HG03558 (cell line): ENCODE measurements around the gene PPBP.

Experiments
- ATAC-seq: cut with Tn5 transposase; IDR thresholded peaks from one replicate; pipeline ENCODE4 v1.9.1; 2021; ENCODE audit warnings: moderate number of reproducible peaks; ENCODE audit not compliant: unreplicated experiment; ENCODE audit errors: extremely low read depth

Gene PPBP

DNA sequence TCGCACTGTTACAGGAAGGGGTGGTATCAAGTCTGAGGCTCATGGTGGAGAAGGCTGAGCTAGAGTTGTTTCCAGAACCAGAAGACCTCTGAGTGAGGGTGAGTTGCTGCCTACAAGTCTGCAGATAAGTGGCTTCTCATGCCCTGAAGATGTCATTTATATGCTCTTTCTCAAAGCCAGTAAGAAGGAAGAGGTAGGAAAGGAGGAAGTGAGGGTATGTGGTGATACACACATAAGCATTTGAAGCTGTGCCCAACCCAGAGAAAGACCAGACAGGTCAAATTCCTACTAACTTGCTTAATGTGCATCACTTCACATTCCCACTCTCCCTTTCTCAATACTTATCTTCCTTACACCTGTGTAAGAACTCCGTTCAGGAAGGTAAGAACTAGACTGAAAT is at the start of gene PPBP:
PPBP (minus strand) TSS at position 130 of the 400 bp plus-strand sequence; CDS start at position 43, 87 bp downstream.
- ATAC-seq, result no peak

- ATAC-seq, result no peak
Measured at GRCh38 chr4:74037076-74037955, 49.3 kb upstream of the PPBP start.

- ATAC-seq, result no peak
Measured at GRCh38 chr4:74033739-74034138, 45.7 kb upstream of the PPBP start.

GRCh38 chr4:74032064-74032463 is 44.1 kb upstream of the PPBP start:
- ATAC-seq, result no peak

DNA sequence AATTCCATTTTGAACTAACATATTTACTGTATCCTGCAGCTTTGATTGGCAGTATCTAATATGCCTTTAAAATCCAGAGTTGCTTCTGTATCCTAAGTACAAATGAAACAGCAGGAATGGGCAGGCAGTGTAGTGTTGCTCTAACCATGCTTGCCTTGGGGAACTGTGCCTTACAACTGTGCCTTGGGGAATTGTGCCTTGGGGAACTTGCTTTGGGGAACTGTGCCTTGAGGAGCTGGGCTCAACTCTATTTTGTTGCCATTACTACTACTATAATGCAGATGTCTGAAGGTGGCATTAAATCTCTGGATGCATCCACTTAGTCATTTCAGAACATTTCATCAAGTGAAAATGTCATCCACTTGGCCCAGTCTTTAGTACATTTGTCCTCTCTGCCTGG is 43.6 kb upstream of the PPBP start:
- no peak for ATAC-seq

- ATAC-seq, result no peak
Measured at GRCh38 chr4:74030285-74030684, 42.3 kb upstream of the PPBP start.

GRCh38 chr4:74028504-74028903 is 40.5 kb upstream of the PPBP start:
- ATAC-seq, result no peak

- ATAC-seq, result no peak
Measured at GRCh38 chr4:74023709-74024108, 35.7 kb upstream of the PPBP start.

GRCh38 chr4:74021601-74022000 is 33.6 kb upstream of the PPBP start:
- ATAC-seq, result no peak

DNA sequence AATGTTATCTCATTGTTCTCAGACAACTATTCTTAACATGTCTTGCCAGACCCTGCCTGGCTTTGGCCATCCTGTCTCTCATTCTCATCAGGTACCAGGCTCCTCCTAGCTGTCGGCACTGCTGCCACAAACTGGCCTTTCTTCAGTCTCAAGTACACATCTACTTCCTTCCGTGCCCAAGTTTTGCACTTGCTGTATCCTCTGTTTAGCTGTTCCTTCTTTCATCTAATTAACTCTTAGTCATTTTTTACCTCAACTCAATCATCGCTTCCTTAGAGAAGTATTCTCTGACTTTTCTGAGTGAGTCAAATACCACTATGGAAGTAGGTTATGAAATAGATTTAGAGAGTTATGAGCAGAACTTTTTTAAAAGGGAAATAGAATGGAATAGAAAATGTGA is 30.8 kb upstream of the PPBP start:
- no peak for ATAC-seq

DNA sequence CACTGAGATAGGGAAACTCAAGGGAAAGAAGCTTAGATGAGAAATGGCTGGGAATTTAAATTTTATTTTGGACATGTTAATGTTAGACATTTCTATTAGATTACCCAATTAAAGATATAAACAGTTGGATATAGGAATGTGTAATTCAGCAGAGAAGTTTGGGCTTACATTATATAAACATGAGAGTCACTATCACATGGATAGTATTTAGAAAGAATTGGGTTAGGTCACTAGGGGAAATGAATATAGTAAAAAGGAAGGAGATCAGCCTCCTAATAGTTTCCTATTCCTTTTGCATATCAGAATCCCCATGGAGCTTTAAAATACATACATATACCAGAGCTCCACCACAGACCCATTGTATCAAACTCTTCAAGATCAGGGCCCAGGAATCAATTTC is 30.1 kb upstream of the PPBP start:
- ATAC-seq, result no peak

GRCh38 chr4:74016068-74016467 is 28.1 kb upstream of the PPBP start:
- no peak for ATAC-seq

DNA sequence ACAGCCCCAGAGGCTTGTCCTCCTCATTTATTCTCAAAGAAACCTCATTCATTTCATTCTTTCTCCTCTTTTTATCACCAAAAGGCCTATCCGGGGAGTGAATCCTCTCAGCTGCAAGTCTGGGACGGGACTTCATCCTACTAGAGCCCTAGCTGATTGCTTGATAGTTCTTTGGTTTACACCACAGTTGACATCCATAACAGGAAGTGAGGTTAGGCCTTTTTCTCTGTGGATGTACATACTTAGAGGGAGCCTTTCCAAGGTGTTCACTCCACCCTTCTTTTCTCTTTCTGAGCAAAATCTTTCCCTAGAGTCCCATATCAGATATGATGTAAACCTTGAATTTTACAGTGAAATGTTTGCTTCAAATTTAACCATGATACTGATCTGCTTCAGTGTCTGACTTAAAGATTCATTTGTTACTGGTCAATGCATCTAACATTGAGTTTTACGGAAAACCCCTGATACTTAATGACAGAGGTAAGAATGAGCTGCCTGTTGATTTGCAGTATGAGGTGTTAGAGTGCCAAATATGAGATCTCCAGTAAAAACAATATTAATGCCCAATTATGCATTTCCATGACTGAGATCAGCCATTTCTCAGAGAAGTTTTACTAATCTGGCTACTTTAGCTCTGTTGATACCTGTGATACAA is 27.3 kb upstream of the PPBP start:
- ATAC-seq, result no peak

DNA sequence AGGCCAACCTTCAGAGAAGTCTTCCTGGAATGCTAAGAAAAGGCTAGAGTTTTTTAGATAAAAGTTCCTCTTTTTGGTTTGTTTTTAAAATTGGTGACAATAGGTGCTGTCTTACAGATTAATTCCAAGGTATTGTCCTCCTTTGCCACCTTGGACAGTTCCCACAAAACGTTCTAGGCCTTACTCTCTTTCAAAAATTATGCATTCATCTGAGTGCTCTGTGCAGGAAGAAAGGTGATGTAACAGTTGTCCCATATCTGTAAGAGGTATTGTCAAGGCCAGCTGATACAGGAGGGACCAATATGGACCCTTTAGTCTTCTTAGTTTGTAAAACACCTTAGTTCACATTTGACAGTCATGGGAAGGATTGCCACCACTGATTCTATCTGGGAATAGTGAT is 26.3 kb upstream of the PPBP start:
- ATAC-seq, result no peak

DNA sequence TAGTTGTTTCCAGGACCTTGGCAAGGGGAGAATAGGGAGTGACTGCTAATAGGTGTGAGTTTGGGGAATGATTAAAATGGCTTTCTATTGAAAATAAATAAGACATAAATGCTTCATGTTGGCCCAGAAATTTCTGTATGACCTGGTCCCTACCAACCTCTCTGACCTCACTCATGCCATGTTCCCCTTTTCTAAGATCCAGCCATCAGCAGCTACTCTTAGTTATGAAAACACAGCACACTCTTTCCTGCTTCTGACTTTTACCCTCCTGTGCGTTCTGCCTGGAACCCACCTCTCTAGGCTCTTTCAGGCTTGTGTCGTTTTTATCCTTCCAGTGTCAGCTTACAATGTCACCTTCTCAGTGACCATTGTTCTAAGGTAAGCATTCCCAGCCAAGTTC is 25.3 kb upstream of the PPBP start:
- ATAC-seq, result no peak

DNA sequence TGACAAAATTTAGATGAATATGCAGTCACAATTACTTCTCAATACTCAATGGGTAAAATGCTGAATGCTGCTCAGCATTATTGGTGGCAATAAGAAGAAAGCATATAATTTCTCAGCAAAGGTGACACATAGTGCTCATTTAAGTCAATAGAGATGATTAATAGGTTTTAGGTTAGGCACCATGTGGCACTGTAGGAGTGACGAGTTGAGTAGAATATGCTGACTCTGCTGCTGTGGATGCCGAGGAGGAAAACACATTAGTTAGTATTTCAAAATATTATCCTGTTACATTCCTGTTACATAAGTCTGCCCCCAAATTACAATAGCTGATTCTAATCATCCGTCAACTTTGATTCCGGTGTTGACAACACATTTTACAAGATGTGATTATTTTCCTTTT is 24.1 kb upstream of the PPBP start:
- no peak for ATAC-seq

DNA sequence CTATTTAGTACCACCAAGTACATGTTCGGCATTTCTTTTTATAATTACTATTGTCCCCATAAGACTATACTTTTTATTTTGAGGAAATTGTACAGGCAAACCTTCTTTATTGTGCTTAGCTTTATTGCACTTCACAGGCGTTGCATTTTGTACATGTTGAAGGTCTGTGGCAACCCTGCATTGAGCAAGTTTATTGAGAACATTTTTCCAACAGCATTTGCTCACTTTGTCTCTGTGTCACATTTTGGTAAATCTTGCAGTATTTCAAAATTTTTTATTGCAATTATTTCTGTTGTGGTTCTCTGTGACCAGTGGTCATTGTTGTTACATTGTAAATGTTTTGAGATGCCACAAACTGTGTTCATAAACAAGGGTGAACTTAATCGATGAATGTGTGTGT is 21.3 kb upstream of the PPBP start:
- ATAC-seq, result no peak

DNA sequence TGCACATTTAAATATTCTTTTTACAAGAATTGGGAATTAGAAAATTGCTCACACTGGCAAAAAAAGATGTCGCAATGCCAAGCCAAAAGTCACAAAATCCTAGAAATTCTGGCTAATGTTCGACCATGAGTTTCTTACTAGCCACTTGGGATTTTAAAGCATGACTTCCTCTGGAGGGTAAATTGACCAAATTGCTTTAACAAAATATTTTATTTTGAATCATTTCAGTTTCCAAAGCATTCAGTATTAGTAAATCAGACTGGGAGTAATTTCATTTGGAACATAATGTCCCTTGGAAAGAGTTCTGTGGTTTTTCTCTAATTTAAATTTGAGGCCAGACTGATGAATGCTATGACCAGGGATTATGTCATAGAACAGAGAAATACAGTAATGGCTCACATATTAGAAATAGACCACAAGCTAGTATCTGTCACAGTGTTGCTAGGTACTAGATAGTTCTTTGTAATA is 18.1 kb upstream of the PPBP start:
- no peak for ATAC-seq

- no peak for ATAC-seq
Measured at GRCh38 chr4:74005528-74005927, 17.5 kb upstream of the PPBP start.

- ATAC-seq, result no peak
Measured at GRCh38 chr4:74004668-74005067, 16.7 kb upstream of the PPBP start.

- ATAC-seq, result no peak
Measured at GRCh38 chr4:74000301-74000700, 12.3 kb upstream of the PPBP start.
